HepG2 (cell line): ENCODE results near the gene HIF1AN. TPM values are rescaled to one million over a fixed set of nuclear protein-coding genes. Genes with fewer than 3 reads are reported as not detected.
A peak's percentile ranks its signal among the peaks of the same experiment; 100 is the strongest.

Experiments used
- AKAP8 ChIP-seq: sonication (generic); formaldehyde crosslinking; IDR thresholded peaks from 2 replicates; pipeline ENCODE4 v1.5.1; 2020; ENCODE audit warnings: mild to moderate bottlenecking, missing genetic modification reagents
- EZH2 ChIP-seq: conservative IDR thresholded peaks from 2 replicates; pipeline ENCODE4 v1.6.1; 2012; ENCODE audit warnings: mild to moderate bottlenecking, low read depth, low read length, moderate library complexity
- HOXA3 ChIP-seq: sonication (generic); formaldehyde crosslinking; IDR thresholded peaks from 2 replicates; pipeline ENCODE4 v1.5.0; 2020; ENCODE audit warnings: missing genetic modification reagents
- IRF2 ChIP-seq: IDR thresholded peaks from 2 replicates; pipeline ENCODE4 v1.6.1; 2018; ENCODE audit warnings: missing genetic modification reagents, missing compliant biosample characterization
- MIER3 ChIP-seq: IDR thresholded peaks from 2 replicates; pipeline ENCODE4 v1.6.1; 2016; ENCODE audit warnings: missing compliant biosample characterization, borderline replicate concordance
- MYC ChIP-seq: sonication (generic); formaldehyde crosslinking; IDR thresholded peaks from 2 replicates; pipeline ENCODE4 v1.9.0; 2021; ENCODE audit warnings: missing genetic modification reagents, borderline replicate concordance
- NFATC3 ChIP-seq: sonication (generic); formaldehyde crosslinking; IDR thresholded peaks from 2 replicates; pipeline ENCODE4 v1.5.1; 2020; ENCODE audit warnings: mild to moderate bottlenecking, missing genetic modification reagents
- PHF21A ChIP-seq: sonication (generic); formaldehyde crosslinking; IDR thresholded peaks from 2 replicates; pipeline ENCODE4 v1.5.0; 2020; ENCODE audit warnings: mild to moderate bottlenecking, missing genetic modification reagents
- SALL2 ChIP-seq: sonication (generic); formaldehyde crosslinking; IDR thresholded peaks from 2 replicates; pipeline ENCODE4 v1.8.1; 2023; ENCODE audit warnings: mild to moderate bottlenecking, missing genetic modification reagents, inconsistent platforms
- SRSF9 ChIP-seq: fragments of 200-400 bp; formaldehyde crosslinking; IDR thresholded peaks from 2 replicates; pipeline ENCODE4 v1.6.1; 2018; ENCODE audit warnings: borderline replicate concordance, mild to moderate bottlenecking, low read depth, low read length; ENCODE audit not compliant: insufficient read depth, poor library complexity, severe bottlenecking
- ZNF12 ChIP-seq: sonication (generic); formaldehyde crosslinking; IDR thresholded peaks from 2 replicates; pipeline ENCODE4 v1.5.0; 2020; ENCODE audit warnings: missing genetic modification reagents
- ZNF282 ChIP-seq: fragments of 450-650 bp; IDR thresholded peaks from 2 replicates; pipeline ENCODE4 v1.6.1; 2018; ENCODE audit not compliant: partially characterized antibody
- polyA plus RNA-seq, 8 experiments: library from polyadenylated mRNA; depleted of rRNA in 3 of 8; stranded (reverse) in 7 of 8; unstranded in 1 of 8; fragments of >200 nt; fragmentation: Illumina TruSeq in 4 of 8; extraction: Trizol in 4 of 8; gene quantifications; 2 replicates each; pipeline versions ENCODE4 v1.2.1 to v1.2.3, GENCODE V29; 2011 to 2016; ENCODE audit warnings: low read depth in 4 of 8, missing spikeins in 1 of 8, mixed read lengths in 1 of 8; ENCODE audit not compliant: insufficient read depth in 1 of 8
- total RNA-seq, 5 experiments: library from RNA; depleted of rRNA; stranded (reverse); fragments of >200 nt; fragmentation: Illumina TruSeq; extraction: Trizol; gene quantifications; 2 replicates each; pipeline ENCODE4 v1.2.3, GENCODE V29; 2016; ENCODE audit warnings: low read depth in 1 of 5
- TF ChIP-seq, protein P1 (sequence below): sonication (generic); formaldehyde crosslinking; IDR thresholded peaks from 2 replicates; pipeline ENCODE4 v1.4.0; 2020; ENCODE audit warnings: missing genetic modification reagents, low read depth, mild to moderate bottlenecking, borderline replicate concordance
- TF ChIP-seq, protein P2 (sequence below): sonication (generic); formaldehyde crosslinking; IDR thresholded peaks from 2 replicates; pipeline ENCODE4 v1.4.0; 2020; ENCODE audit warnings: missing genetic modification reagents
- TF ChIP-seq, protein P3 (sequence below): sonication (generic); formaldehyde crosslinking; IDR thresholded peaks from 2 replicates; pipeline ENCODE4 v1.5.1; 2020; ENCODE audit warnings: mild to moderate bottlenecking, missing genetic modification reagents, borderline replicate concordance
- TF ChIP-seq, protein P4 (sequence below): sonication (generic); formaldehyde crosslinking; IDR thresholded peaks from 2 replicates; pipeline ENCODE4 v1.5.1; 2020; ENCODE audit warnings: mild to moderate bottlenecking, missing genetic modification reagents, moderate library complexity
- TF ChIP-seq, protein P5 (sequence below): sonication (generic); formaldehyde crosslinking; IDR thresholded peaks from 2 replicates; pipeline ENCODE4 v1.5.0; 2020; ENCODE audit warnings: mild to moderate bottlenecking, missing genetic modification reagents
- TF ChIP-seq, protein P6 (sequence below): sonication (generic); formaldehyde crosslinking; IDR thresholded peaks from 2 replicates; pipeline ENCODE4 v1.4.0; 2020; ENCODE audit warnings: missing genetic modification reagents

The HIF1AN gene
- total and polyA plus RNA-seq, 2 of the 13 experiments (the other 11 are each of a cell fraction or from before 2014, with no cell fraction given) = 8.6 to 10.7 TPM

DNA sequence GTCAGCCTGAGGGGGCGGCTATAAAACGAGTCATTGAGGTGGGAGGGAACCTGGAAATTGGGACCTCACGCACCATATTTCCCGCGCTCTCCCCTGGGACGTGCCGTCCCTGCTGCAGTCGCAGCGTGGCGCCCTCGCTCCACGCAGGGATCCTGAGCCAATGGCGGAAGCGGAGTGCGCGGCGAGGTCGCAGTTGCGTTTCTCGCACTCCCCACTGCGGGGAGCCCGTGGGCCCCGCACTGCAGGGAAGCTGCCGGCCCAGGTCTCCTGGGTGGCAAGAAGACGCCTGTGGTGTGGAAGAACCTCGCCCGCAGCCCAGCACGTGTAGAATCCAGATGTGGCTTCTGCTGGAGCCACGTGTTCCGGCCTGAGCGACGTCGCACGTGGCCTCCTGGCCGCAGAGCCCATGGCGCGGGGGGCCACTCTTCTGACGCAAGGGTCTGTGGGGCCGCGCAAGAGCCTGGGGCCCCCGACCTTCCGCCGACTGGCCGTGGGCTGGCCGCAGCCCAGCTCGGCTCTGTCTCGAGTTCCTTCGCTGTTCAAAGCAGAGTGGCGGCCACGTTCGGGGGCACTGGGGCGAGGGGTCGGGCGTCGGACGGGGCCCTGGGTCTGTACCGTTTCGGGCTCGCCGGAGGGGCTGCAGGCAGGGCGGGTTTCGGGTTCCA is 26.4 kb downstream of the HIF1AN start (continued):
- TF ChIP-seq, protein P1, sequence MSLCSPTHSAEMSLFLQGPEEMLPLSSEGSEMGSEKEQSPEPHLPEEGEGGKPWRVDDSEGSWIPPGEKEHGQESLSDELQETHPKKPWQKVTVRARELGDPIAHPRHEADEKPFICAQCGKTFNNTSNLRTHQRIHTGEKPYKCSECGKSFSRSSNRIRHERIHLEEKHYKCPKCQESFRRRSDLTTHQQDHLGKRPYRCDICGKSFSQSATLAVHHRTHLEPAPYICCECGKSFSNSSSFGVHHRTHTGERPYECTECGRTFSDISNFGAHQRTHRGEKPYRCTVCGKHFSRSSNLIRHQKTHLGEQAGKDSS = no peak
- TF ChIP-seq SRSF9 (no peak), AKAP8 (CRISPR knock-in tag) (peak; percentile 72; the same call in 1 of the 2 replicates), EZH2 (no peak), SALL2 (CRISPR knock-in tag) (no peak), ZNF12 (CRISPR knock-in tag) (no peak), MYC (CRISPR knock-in tag) (no peak), PHF21A (CRISPR knock-in tag) (no peak), IRF2 (no peak), ZNF282 (no peak), MIER3 (CRISPR knock-in tag) (no peak), NFATC3 (CRISPR knock-in tag) (no peak), HOXA3 (CRISPR knock-in tag) (peak; percentile 71; the same call in 1 of the 2 replicates)
- TF ChIP-seq, protein P2, sequence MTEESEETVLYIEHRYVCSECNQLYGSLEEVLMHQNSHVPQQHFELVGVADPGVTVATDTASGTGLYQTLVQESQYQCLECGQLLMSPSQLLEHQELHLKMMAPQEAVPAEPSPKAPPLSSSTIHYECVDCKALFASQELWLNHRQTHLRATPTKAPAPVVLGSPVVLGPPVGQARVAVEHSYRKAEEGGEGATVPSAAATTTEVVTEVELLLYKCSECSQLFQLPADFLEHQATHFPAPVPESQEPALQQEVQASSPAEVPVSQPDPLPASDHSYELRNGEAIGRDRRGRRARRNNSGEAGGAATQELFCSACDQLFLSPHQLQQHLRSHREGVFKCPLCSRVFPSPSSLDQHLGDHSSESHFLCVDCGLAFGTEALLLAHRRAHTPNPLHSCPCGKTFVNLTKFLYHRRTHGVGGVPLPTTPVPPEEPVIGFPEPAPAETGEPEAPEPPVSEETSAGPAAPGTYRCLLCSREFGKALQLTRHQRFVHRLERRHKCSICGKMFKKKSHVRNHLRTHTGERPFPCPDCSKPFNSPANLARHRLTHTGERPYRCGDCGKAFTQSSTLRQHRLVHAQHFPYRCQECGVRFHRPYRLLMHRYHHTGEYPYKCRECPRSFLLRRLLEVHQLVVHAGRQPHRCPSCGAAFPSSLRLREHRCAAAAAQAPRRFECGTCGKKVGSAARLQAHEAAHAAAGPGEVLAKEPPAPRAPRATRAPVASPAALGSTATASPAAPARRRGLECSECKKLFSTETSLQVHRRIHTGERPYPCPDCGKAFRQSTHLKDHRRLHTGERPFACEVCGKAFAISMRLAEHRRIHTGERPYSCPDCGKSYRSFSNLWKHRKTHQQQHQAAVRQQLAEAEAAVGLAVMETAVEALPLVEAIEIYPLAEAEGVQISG (CRISPR knock-in tag) = peak; percentile 47; the same call in 1 of the 2 replicates
- TF ChIP-seq, protein P3, sequence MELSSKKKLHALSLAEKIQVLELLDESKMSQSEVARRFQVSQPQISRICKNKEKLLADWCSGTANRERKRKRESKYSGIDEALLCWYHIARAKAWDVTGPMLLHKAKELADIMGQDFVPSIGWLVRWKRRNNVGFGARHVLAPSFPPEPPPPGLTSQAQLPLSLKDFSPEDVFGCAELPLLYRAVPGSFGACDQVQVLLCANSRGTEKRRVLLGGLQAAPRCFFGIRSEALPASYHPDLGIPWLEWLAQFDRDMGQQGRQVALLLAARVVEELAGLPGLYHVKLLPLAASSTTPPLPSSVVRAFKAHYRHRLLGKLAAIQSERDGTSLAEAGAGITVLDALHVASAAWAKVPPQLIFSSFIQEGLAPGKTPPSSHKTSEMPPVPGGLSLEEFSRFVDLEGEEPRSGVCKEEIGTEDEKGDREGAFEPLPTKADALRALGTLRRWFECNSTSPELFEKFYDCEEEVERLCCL (CRISPR knock-in tag) = no peak
- TF ChIP-seq, protein P4, sequence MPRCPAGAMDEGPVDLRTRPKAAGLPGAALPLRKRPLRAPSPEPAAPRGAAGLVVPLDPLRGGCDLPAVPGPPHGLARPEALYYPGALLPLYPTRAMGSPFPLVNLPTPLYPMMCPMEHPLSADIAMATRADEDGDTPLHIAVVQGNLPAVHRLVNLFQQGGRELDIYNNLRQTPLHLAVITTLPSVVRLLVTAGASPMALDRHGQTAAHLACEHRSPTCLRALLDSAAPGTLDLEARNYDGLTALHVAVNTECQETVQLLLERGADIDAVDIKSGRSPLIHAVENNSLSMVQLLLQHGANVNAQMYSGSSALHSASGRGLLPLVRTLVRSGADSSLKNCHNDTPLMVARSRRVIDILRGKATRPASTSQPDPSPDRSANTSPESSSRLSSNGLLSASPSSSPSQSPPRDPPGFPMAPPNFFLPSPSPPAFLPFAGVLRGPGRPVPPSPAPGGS (CRISPR knock-in tag) = no peak
- TF ChIP-seq, protein P5, sequence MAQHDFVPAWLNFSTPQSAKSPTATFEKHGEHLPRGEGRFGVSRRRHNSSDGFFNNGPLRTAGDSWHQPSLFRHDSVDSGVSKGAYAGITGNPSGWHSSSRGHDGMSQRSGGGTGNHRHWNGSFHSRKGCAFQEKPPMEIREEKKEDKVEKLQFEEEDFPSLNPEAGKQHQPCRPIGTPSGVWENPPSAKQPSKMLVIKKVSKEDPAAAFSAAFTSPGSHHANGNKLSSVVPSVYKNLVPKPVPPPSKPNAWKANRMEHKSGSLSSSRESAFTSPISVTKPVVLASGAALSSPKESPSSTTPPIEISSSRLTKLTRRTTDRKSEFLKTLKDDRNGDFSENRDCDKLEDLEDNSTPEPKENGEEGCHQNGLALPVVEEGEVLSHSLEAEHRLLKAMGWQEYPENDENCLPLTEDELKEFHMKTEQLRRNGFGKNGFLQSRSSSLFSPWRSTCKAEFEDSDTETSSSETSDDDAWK = no peak
- TF ChIP-seq, protein P6, sequence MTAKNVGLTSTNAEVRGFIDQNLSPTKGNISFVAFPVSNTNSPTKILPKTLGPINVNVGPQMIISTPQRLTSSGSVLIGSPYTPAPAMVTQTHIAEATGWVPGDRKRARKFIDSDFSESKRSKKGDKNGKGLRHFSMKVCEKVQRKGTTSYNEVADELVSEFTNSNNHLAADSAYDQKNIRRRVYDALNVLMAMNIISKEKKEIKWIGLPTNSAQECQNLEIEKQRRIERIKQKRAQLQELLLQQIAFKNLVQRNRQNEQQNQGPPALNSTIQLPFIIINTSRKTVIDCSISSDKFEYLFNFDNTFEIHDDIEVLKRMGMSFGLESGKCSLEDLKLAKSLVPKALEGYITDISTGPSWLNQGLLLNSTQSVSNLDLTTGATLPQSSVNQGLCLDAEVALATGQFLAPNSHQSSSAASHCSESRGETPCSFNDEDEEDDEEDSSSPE (CRISPR knock-in tag) = peak; percentile 77
